ENCODE data around the gene PFDN1.

PFDN1 gene

GRCh38 chr5:140258016-140258415 lies 44.9 kb downstream of the PFDN1 start:
- no peak for DNase-seq

GRCh38 chr5:140256726-140257125 lies 46.2 kb downstream of the PFDN1 start:
- DNase-seq = no peak

GRCh38 chr5:140255460-140256157 lies 47.3 kb downstream of the PFDN1 start:
- no peak for DNase-seq

- DNase-seq = no peak
Observed at GRCh38 chr5:140253985-140254384, 48.9 kb downstream of the PFDN1 start.

- DNase-seq = no peak
Observed at GRCh38 chr5:140252470-140253126, 50.3 kb downstream of the PFDN1 start.

- DNase-seq = no peak
Observed at GRCh38 chr5:140251527-140251973, 51.4 kb downstream of the PFDN1 start.

GRCh38 chr5:140250386-140250785 lies 52.5 kb downstream of the PFDN1 start:
- DNase-seq = no peak

- no peak for DNase-seq
Observed at GRCh38 chr5:140249536-140249935, 53.4 kb downstream of the PFDN1 start.

GRCh38 chr5:140248414-140248813 lies 54.5 kb downstream of the PFDN1 start:
- no peak for DNase-seq

- no peak for DNase-seq
Observed at GRCh38 chr5:140246378-140247122, 56.4 kb downstream of the PFDN1 start.

GRCh38 chr5:140245926-140246325 lies 57.0 kb downstream of the PFDN1 start:
- DNase-seq = no peak

- DNase-seq = no peak
Observed at GRCh38 chr5:140245341-140245740, 57.6 kb downstream of the PFDN1 start.

- peak; percentile 64 for DNase-seq
Observed at GRCh38 chr5:140244525-140245025, 58.3 kb downstream of the PFDN1 start.

- no peak for DNase-seq
Observed at GRCh38 chr5:140243706-140244250, 59.1 kb downstream of the PFDN1 start.

GRCh38 chr5:140242890-140243585 lies 59.9 kb downstream of the PFDN1 start:
- no peak for DNase-seq

- no peak for DNase-seq
Observed at GRCh38 chr5:140242099-140242498, 60.8 kb downstream of the PFDN1 start.

- DNase-seq = no peak
Observed at GRCh38 chr5:140240987-140241706, 61.8 kb downstream of the PFDN1 start.

- peak; percentile 36 for DNase-seq
Observed at GRCh38 chr5:140239939-140240700, 62.8 kb downstream of the PFDN1 start.

GRCh38 chr5:140239461-140239860 lies 63.4 kb downstream of the PFDN1 start:
- no peak for DNase-seq

GRCh38 chr5:140238756-140239155 lies 64.1 kb downstream of the PFDN1 start:
- DNase-seq = no peak
